ENCODE results near the gene MMADHC.

DNA sequence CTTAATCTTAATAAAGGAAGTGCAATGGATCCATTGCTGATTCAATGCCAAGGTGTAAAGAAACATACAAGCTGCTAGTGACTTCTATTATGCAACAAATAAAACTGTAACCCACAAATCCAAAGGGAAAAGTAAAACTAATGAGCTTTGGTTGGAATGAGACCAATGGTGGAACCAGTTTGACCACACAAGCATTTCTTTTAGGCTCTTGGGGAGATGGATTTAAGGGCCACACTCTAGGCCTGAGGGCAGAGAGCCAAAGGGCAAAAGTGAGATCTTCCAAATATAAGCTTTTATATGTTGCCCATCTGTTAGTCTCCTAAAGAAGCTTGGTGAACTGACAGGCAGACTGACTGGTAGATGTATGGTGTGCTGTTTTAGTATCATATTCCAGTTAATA is 41.5 kb upstream of the MMADHC start:
- TF ChIP-seq, protein P1, sequence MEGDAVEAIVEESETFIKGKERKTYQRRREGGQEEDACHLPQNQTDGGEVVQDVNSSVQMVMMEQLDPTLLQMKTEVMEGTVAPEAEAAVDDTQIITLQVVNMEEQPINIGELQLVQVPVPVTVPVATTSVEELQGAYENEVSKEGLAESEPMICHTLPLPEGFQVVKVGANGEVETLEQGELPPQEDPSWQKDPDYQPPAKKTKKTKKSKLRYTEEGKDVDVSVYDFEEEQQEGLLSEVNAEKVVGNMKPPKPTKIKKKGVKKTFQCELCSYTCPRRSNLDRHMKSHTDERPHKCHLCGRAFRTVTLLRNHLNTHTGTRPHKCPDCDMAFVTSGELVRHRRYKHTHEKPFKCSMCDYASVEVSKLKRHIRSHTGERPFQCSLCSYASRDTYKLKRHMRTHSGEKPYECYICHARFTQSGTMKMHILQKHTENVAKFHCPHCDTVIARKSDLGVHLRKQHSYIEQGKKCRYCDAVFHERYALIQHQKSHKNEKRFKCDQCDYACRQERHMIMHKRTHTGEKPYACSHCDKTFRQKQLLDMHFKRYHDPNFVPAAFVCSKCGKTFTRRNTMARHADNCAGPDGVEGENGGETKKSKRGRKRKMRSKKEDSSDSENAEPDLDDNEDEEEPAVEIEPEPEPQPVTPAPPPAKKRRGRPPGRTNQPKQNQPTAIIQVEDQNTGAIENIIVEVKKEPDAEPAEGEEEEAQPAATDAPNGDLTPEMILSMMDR (IDR thresholded peaks at IDR 0.05): no peak
- TF ChIP-seq EP300 (IDR thresholded peaks at IDR 0.05): no peak
